Measurements from ENCODE around the gene TRAF3. TPM values are rescaled to one million over a fixed set of nuclear protein-coding genes. Genes with fewer than 3 reads are reported as not detected.
A peak's percentile ranks its signal among the peaks of the same experiment; 100 is the strongest.

The TRAF3 gene
- total and polyA plus RNA-seq, 3 experiments from 2014 or later: 16.3 to 62.0 (median 61.6) TPM

DNA sequence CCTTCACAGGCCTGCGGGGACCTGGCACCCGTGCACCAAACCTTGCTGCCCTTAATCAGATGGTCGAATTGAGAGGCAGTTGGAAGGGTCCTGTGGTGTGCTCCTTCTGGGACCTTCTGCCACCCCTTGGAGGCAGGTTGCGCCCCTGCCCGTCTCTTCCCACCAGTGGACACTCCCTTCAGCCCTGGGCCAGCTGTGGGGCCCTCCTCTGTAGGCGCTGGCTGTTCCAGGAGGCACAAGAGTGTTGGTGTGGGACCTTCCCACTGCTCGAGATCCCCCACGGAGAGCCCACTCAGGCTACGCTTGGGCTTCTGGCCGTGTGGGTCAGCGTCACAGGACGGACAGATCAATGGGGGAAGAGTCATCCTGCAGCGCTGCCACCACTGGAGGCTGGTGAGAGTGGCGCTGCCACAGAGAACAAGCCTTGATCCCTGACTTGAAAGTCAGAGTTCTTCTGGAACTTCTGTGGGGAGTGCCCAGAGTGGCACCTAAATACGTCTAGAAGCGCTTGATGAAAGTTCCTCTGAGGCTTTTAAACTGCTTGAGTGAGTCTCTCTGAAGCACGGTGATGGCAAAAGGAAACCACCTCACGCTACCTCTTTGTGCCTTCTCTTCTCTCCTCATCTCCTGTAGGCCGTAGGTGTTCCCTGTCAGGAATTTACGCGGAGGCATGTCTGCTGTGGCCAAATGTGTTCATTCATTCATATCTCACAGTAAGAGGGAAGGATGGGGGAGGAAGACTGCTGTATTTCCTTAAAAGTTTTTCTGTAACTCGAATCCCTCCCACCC, 48.3 kb downstream of the TRAF3 start:
- Mint-ChIP-seq H3K4me1 (peaks cover 57 to 90% (median 80%) of the 10 kb centered on the region in 3 donors), H3K27ac (no peak overlapping the region), H3K9me3 (no peaks in the 10 kb centered on the region), H3K4me3 (no peak overlapping the region), H3K27me3 (no peaks in the 10 kb centered on the region), H3K36me3 (peaks cover 0 to 25% (median 4%) of the 10 kb centered on the region in 3 donors)
- H3K4me1 ChIP-seq (ENCODE audit: insufficient read depth, low read length): peaks cover 40% of the 10 kb centered on the region
- H3K36me3 ChIP-seq (ENCODE audit: insufficient read depth, low read length): no peaks in the 10 kb centered on the region
- no peak overlapping the region for H3K27ac ChIP-seq (ENCODE audit: low read depth, low read length)
- POLR2A ChIA-PET: no interaction called here
- H3K27me3 ChIP-seq (ENCODE audit: insufficient read depth, low read length, poor library complexity, severe bottlenecking): no peaks in the 10 kb centered on the region
- H3K4me3 ChIP-seq (ENCODE audit: low read length): no peak overlapping the region
- H3K9me3 ChIP-seq (ENCODE audit: low read length): no peaks in the 10 kb centered on the region
- CTCF ChIA-PET: no interaction called here
- DNase-seq: no peak

DNA sequence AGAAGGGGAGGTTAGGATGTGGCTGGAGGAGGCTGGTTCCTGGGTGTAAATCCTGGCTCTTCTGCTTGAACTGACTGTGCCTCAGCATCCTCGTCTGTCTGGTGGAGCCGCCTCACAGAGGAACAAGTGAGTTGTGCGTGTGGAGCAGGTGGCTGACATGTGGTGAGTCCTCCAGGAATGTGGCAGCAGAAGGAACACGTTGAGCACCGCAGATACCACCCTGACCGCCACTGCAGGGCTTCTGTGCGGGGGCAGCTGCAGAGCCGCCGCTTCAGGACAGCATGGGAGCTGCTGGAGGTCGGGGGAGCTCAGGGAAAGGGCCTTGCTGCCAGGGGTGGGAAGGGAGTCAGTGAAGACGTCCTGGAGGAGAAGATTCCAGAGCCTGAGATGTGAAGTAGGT, 48.9 kb downstream of the TRAF3 start:
- H3K27ac Mint-ChIP-seq: peak overlapping the region in 1 of 8 donors; percentile 93
- Histone ChIP-seq H3K4me1 (ENCODE audit: insufficient read depth, low read length) (peaks cover 33% of the 10 kb centered on the region), H3K27ac (ENCODE audit: low read depth, low read length) (no peak overlapping the region), H3K36me3 (ENCODE audit: insufficient read depth, low read length) (no peaks in the 10 kb centered on the region), H3K9me3 (ENCODE audit: low read length) (no peaks in the 10 kb centered on the region), H3K4me3 (ENCODE audit: low read length) (no peak overlapping the region), H3K27me3 (ENCODE audit: insufficient read depth, low read length, poor library complexity, severe bottlenecking) (no peaks in the 10 kb centered on the region)
- DNase-seq: no peak
- peaks cover 0 to 31% (median 6%) of the 10 kb centered on the region in 3 donors for H3K36me3 Mint-ChIP-seq
- no peak overlapping the region for H3K4me3 Mint-ChIP-seq
- ChIA-PET CTCF (no interaction called here), POLR2A (no interaction called here)
- peaks cover 55 to 90% (median 75%) of the 10 kb centered on the region in 3 donors for H3K4me1 Mint-ChIP-seq
- no peaks in the 10 kb centered on the region for H3K9me3 Mint-ChIP-seq
- no peaks in the 10 kb centered on the region for H3K27me3 Mint-ChIP-seq

DNA sequence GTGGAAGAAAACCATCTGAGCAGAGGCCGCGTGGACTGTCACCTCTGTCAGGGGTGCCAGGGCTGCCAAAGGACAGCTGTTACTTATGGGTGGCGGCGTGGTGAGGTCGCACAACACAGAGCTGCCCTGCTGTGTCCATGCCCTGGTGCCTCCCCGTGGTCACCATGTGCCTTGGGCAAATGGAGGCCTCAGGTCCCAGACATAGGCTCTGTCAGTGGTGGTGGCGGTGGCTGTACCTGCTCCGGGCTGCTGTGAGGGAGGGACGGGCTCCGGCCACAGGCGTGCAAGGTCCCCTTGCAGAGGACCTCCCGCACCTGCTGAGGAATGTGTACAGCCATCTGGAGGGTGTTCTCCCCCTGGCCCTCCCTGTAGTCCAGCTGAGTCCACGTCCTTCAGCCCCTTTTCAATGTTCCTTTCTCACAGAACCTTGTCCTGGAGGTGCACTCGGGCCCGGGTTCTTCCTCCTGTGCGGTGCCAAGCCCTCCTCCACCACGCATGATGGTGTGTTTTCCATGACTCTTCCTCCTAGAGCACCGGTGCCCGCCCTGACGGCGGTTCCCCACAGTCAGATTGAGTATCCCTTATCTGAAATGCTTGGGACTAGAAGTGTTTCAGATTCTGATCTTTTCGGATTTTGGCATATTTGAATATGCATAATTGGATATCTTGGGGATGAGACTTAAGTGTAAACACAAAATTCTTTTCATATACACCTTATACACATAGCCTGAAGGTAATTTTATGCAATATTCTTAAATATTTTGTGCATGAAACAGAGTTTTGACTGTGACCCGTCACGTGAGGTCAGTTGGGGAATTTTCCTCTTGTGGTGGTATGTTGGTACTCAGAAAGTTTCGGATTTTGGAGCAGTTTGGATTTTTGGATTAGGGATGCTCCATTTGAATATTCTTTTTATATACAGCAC, 49.8 kb downstream of the TRAF3 start:
- no peak for DNase-seq
- H3K9me3 Mint-ChIP-seq: no peaks in the 10 kb centered on the region
- H3K4me1 Mint-ChIP-seq: peaks cover 53 to 87% (median 74%) of the 10 kb centered on the region in 3 donors
- H3K27me3 Mint-ChIP-seq: no peaks in the 10 kb centered on the region
- H3K36me3 Mint-ChIP-seq: peaks cover 0 to 38% (median 10%) of the 10 kb centered on the region in 3 donors
- peak overlapping the region in 1 of 8 donors; percentile 17 for H3K27ac Mint-ChIP-seq
- POLR2A ChIA-PET: no interaction called here
- Histone ChIP-seq H3K27me3 (ENCODE audit: insufficient read depth, low read length, poor library complexity, severe bottlenecking) (no peaks in the 10 kb centered on the region), H3K4me3 (ENCODE audit: low read length) (no peak overlapping the region), H3K27ac (ENCODE audit: low read depth, low read length) (no peak overlapping the region), H3K9me3 (ENCODE audit: low read length) (no peaks in the 10 kb centered on the region), H3K36me3 (ENCODE audit: insufficient read depth, low read length) (no peaks in the 10 kb centered on the region), H3K4me1 (ENCODE audit: insufficient read depth, low read length) (peaks cover 27% of the 10 kb centered on the region)
- CTCF ChIA-PET: no interaction called here
- H3K4me3 Mint-ChIP-seq: no peak overlapping the region

DNA sequence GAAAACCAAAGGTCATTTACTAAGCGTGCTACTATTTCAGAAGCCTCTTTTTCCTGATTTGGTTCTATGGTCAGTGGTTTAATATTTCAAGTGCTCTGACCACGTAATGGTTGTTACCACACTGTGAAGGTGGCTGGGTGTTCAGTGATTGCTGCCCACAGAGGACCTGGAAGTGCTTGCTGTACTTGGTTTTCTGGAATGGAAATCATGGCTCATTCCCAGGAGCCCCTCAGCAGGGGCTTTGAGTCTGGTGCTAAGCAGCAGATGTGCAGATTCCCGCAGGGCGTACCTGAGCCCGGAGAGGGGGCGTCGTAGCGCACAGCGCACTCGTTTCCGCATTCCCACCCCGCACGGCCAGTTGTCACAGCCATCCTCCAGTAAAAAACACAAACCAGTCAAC, 50.5 kb downstream of the TRAF3 start:
- POLR2A ChIA-PET: no interaction called here
- Histone ChIP-seq H3K27me3 (ENCODE audit: insufficient read depth, low read length, poor library complexity, severe bottlenecking) (no peaks in the 10 kb centered on the region), H3K4me3 (ENCODE audit: low read length) (no peak overlapping the region), H3K4me1 (ENCODE audit: insufficient read depth, low read length) (peaks cover 27% of the 10 kb centered on the region), H3K36me3 (ENCODE audit: insufficient read depth, low read length) (no peaks in the 10 kb centered on the region), H3K27ac (ENCODE audit: low read depth, low read length) (no peak overlapping the region), H3K9me3 (ENCODE audit: low read length) (no peaks in the 10 kb centered on the region)
- no peaks in the 10 kb centered on the region for H3K27me3 Mint-ChIP-seq
- H3K36me3 Mint-ChIP-seq: peaks cover 0 to 43% (median 10%) of the 10 kb centered on the region in 3 donors
- no peak overlapping the region for H3K4me3 Mint-ChIP-seq
- no peaks in the 10 kb centered on the region for H3K9me3 Mint-ChIP-seq
- no peak for DNase-seq
- no peak overlapping the region for H3K27ac Mint-ChIP-seq
- CTCF ChIA-PET: no interaction called here
- H3K4me1 Mint-ChIP-seq: peaks cover 50 to 80% (median 68%) of the 10 kb centered on the region in 3 donors

DNA sequence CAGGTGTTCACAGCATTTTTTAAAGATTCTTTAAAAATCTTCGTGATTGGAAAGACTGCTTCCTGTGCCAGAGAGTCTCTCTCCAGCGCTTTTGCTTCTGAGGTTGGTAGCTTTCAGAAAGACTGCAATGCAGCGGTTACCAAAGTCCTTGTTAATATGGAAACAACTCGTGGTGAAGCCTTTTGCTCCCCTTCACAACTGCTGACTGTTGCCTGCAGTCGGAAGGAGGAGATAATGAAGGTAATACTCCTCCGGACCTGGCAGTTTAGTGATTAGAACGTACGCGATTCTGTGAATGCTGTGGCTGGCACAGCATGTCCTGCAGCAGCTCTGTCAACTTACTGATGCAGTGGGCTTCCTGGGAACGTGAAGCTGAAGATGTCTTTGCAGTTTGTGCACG, 50.9 kb downstream of the TRAF3 start:
- no peaks in the 10 kb centered on the region for H3K27me3 ChIP-seq (ENCODE audit: insufficient read depth, low read length, poor library complexity, severe bottlenecking)
- no peak for DNase-seq
- no peaks in the 10 kb centered on the region for H3K36me3 ChIP-seq (ENCODE audit: insufficient read depth, low read length)
- CTCF ChIA-PET: no interaction called here
- H3K4me3 ChIP-seq (ENCODE audit: low read length): no peak overlapping the region
- H3K9me3 Mint-ChIP-seq: no peaks in the 10 kb centered on the region
- peaks cover 27% of the 10 kb centered on the region for H3K4me1 ChIP-seq (ENCODE audit: insufficient read depth, low read length)
- H3K27ac ChIP-seq (ENCODE audit: low read depth, low read length): no peak overlapping the region
- peaks cover 48 to 76% (median 68%) of the 10 kb centered on the region in 3 donors for H3K4me1 Mint-ChIP-seq
- no peaks in the 10 kb centered on the region for H3K27me3 Mint-ChIP-seq
- peak overlapping the region in 2 of 7 donors; percentile 9 to 44 for H3K4me3 Mint-ChIP-seq
- H3K9me3 ChIP-seq (ENCODE audit: low read length): no peaks in the 10 kb centered on the region
- POLR2A ChIA-PET: no interaction called here
- H3K36me3 Mint-ChIP-seq: peaks cover 0 to 46% (median 14%) of the 10 kb centered on the region in 3 donors
- H3K27ac Mint-ChIP-seq: peak overlapping the region in 1 of 8 donors; percentile 69

DNA sequence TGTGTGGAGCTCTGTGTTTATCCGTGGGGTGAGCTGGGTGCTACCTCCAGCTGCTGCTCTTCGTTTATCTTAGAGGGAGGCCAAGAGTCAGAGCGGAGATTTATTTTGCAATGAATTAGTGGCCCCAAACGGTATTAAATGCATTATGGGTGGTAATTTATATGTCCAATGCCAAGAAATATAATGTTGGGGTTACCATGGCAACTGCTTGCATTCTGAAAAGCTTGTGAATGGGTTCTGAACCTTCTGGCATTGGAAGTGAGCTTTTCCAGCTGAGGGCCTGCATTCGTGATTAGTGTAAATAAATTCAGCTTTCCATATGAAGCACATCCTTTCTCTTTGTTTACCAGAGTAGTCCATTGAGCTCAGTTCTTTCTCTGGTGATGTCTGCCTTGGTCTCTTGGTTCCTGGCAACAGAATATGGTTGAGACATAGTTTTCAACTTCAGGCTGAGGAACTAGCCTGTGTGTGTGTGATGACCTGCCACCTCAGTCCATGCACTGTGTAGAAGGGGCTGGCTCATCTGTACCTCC, 51.8 kb downstream of the TRAF3 start:
- no peaks in the 10 kb centered on the region for H3K9me3 ChIP-seq (ENCODE audit: low read length)
- H3K27ac Mint-ChIP-seq: peak overlapping the region in 4 of 8 donors; percentile 9 to 37 (median 16)
- no peaks in the 10 kb centered on the region for H3K36me3 ChIP-seq (ENCODE audit: insufficient read depth, low read length)
- no peaks in the 10 kb centered on the region for H3K27me3 ChIP-seq (ENCODE audit: insufficient read depth, low read length, poor library complexity, severe bottlenecking)
- peaks cover 18% of the 10 kb centered on the region for H3K4me1 ChIP-seq (ENCODE audit: insufficient read depth, low read length)
- no peaks in the 10 kb centered on the region for H3K9me3 Mint-ChIP-seq
- ChIA-PET CTCF (no interaction called here), POLR2A (no interaction called here)
- no peaks in the 10 kb centered on the region for H3K27me3 Mint-ChIP-seq
- peaks cover 40 to 67% (median 58%) of the 10 kb centered on the region in 3 donors for H3K4me1 Mint-ChIP-seq
- no peak overlapping the region for H3K27ac ChIP-seq (ENCODE audit: low read depth, low read length)
- no peak for DNase-seq
- H3K4me3 ChIP-seq (ENCODE audit: low read length): no peak overlapping the region
- no peak overlapping the region for H3K4me3 Mint-ChIP-seq
- H3K36me3 Mint-ChIP-seq: peaks cover 0 to 54% (median 16%) of the 10 kb centered on the region in 3 donors

DNA sequence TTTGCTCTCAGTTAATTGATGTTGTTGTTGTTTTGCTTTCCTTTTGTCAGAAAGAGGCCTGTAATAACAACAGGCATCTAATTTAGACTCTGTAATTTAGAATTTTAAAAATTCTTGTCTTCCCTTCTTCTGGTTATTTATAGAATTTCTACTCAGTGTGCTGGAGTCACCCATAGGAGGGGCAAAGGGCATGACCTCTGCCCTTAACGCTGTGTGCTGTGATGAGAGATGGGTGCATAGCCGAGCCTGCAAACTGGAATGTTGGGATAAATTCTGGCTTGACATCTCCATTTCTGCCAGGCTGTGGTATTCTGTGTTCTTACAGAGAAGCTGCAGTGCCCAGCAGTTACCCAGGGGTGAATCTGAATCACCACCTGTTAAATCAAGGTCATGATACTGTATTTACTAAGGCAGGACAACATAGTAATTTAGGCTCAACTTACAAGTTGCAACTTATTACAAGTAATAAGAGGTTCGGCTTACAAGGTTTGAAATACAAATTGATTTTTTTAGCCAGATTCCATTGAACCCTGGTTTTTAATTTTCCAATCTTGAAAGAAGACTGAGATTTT, 53.3 kb downstream of the TRAF3 start:
- CTCF ChIA-PET: no interaction called here
- H3K36me3 Mint-ChIP-seq: peaks cover 4 to 63% (median 19%) of the 10 kb centered on the region in 3 donors

More for the DNA sequence above, 53.3 kb downstream of the TRAF3 start:
- Mint-ChIP-seq H3K27ac (peak overlapping the region in 4 of 8 donors; percentile 29 to 76 (median 68)), H3K27me3 (no peaks in the 10 kb centered on the region), H3K9me3 (no peaks in the 10 kb centered on the region), H3K4me3 (peak overlapping the region in 1 of 7 donors; percentile 27), H3K4me1 (peaks cover 40 to 60% (median 56%) of the 10 kb centered on the region in 3 donors)
- POLR2A ChIA-PET: no interaction called here
- no peaks in the 10 kb centered on the region for H3K27me3 ChIP-seq (ENCODE audit: insufficient read depth, low read length, poor library complexity, severe bottlenecking)
- no peak overlapping the region for H3K27ac ChIP-seq (ENCODE audit: low read depth, low read length)
- peaks cover 17% of the 10 kb centered on the region for H3K4me1 ChIP-seq (ENCODE audit: insufficient read depth, low read length)
- H3K9me3 ChIP-seq (ENCODE audit: low read length): no peaks in the 10 kb centered on the region
- no peaks in the 10 kb centered on the region for H3K36me3 ChIP-seq (ENCODE audit: insufficient read depth, low read length)
- H3K4me3 ChIP-seq (ENCODE audit: low read length): no peak overlapping the region
- no peak for DNase-seq

Data from CD8-positive, alpha-beta memory T cell (primary cell).